SK-N-MC (cell line): ENCODE results near the gene NFIX.
A peak's percentile ranks its signal among the peaks of the same experiment; 100 is the strongest.

Experiments used
- DNase-seq: peaks from one replicate; pipeline ENCODE4 v3.0.0-alpha.2; 2011; ENCODE audit warnings: low read depth, low spot score
- H3K27ac ChIP-seq: fragments of 200-600 bp; sonication (generic); 2 replicates; pipeline ENCODE4 v1.5.1; 2016; ENCODE audit warnings: mixed run types
- H3K36me3 ChIP-seq: fragments of 200-600 bp; sonication (generic); 2 replicates; pipeline ENCODE4 v1.6.1; 2017; ENCODE audit warnings: antibody characterized with exemption, low read length, mixed read lengths; ENCODE audit not compliant: insufficient read depth
- H3K4me3 ChIP-seq: fragments of 200-600 bp; sonication (generic); 2 replicates; pipeline ENCODE4 v1.5.1; 2016
- H3K9ac ChIP-seq: fragments of 200-600 bp; sonication (generic); 2 replicates; pipeline ENCODE4 v1.8.0; 2017; ENCODE audit warnings: mixed run types, mixed read lengths; ENCODE audit not compliant: insufficient read length
- H3K9me3 ChIP-seq: fragments of 200-600 bp; sonication (generic); 2 replicates; pipeline ENCODE4 v1.6.1; 2017; ENCODE audit warnings: low read depth, mild to moderate bottlenecking, antibody characterized with exemption, low read length, moderate library complexity, mixed read lengths
- EZH2 ChIP-seq: fragments of 200-600 bp; sonication (generic); IDR thresholded peaks from one replicate; pipeline ENCODE4 v1.6.1; 2017; ENCODE audit warnings: antibody characterized with exemption
- FOXP2 ChIP-seq: optimal IDR thresholded peaks from 2 replicates; pipeline ENCODE3; 2011; ENCODE audit warnings: mild to moderate bottlenecking, moderate library complexity; ENCODE audit not compliant: insufficient read depth; ENCODE audit errors: extremely low read length, control extremely low read depth
- POLR2AphosphoS5 ChIP-seq: IDR thresholded peaks from 2 replicates; pipeline ENCODE4 v1.6.1; 2012; ENCODE audit warnings: mild to moderate bottlenecking, low read depth, low read length, borderline replicate concordance

NFIX gene

GRCh38 chr19:12990853-12991252 is 4.4 kb upstream of the NFIX start:
- no peaks in the 10 kb centered on the region for H3K9me3 ChIP-seq

GRCh38 chr19:12991296-12991695 is 4.0 kb upstream of the NFIX start:
- TF ChIP-seq FOXP2 (no peak), EZH2 (no peak), POLR2AphosphoS5 (no peak)
- no peak overlapping the region for H3K9ac ChIP-seq
- H3K4me3 ChIP-seq: no peak overlapping the region
- H3K36me3 ChIP-seq: no peaks in the 10 kb centered on the region
- H3K27ac ChIP-seq: no peak overlapping the region
- DNase-seq: no peak
- no peaks in the 10 kb centered on the region for H3K9me3 ChIP-seq

More at GRCh38 chr19:12990853-12991252, 4.4 kb upstream of the NFIX start:
- TF ChIP-seq FOXP2 (no peak), POLR2AphosphoS5 (no peak), EZH2 (no peak)
- Histone ChIP-seq H3K27ac (peak overlapping the region; percentile 72), H3K9ac (no peak overlapping the region), H3K36me3 (no peaks in the 10 kb centered on the region), H3K4me3 (peak overlapping the region; percentile 47; the same call in 1 of the 2 replicates)
- DNase-seq: no peak

GRCh38 chr19:12992729-12993128 is 2.5 kb upstream of the NFIX start:
- no peak overlapping the region for H3K27ac ChIP-seq
- DNase-seq: no peak
- no peak overlapping the region for H3K4me3 ChIP-seq
- H3K9me3 ChIP-seq: no peaks in the 10 kb centered on the region
- TF ChIP-seq POLR2AphosphoS5: no peak
- no peak for TF ChIP-seq EZH2
- no peak for TF ChIP-seq FOXP2
- no peak overlapping the region for H3K9ac ChIP-seq
- H3K36me3 ChIP-seq: no peaks in the 10 kb centered on the region

GRCh38 chr19:12993562-12993961 is 1.7 kb upstream of the NFIX start:
- DNase-seq: no peak
- TF ChIP-seq FOXP2 (no peak), EZH2 (no peak), POLR2AphosphoS5 (no peak)
- no peak overlapping the region for H3K27ac ChIP-seq

GRCh38 chr19:12995596-12996405 is 526 bp downstream of the NFIX start:
- Histone ChIP-seq H3K27ac (no peak overlapping the region), H3K4me3 (peak overlapping the region; percentile 92), H3K36me3 (peaks cover 4% of the 10 kb centered on the region; the same call in 1 of the 2 replicates), H3K9me3 (no peaks in the 10 kb centered on the region), H3K9ac (peak overlapping the region; percentile 88)
- no peak for TF ChIP-seq POLR2AphosphoS5
- TF ChIP-seq FOXP2: no peak
- TF ChIP-seq EZH2: no peak
- DNase-seq: no peak

More at GRCh38 chr19:12993562-12993961, 1.7 kb upstream of the NFIX start:
- no peak overlapping the region for H3K9ac ChIP-seq
- no peaks in the 10 kb centered on the region for H3K9me3 ChIP-seq
- peaks cover under 1% of the 10 kb centered on the region; the same call in 1 of the 2 replicates for H3K36me3 ChIP-seq
- H3K4me3 ChIP-seq: no peak overlapping the region

GRCh38 chr19:12996406-12997094 is 1.3 kb downstream of the NFIX start:
- no peak for DNase-seq
- H3K9me3 ChIP-seq: no peaks in the 10 kb centered on the region
- TF ChIP-seq FOXP2: no peak
- TF ChIP-seq POLR2AphosphoS5: no peak
- TF ChIP-seq EZH2: no peak
- H3K4me3 ChIP-seq: peak overlapping the region; percentile 92
- no peak overlapping the region for H3K27ac ChIP-seq
- H3K9ac ChIP-seq: peak overlapping the region; percentile 88
- peaks cover 4% of the 10 kb centered on the region; the same call in 1 of the 2 replicates for H3K36me3 ChIP-seq

GRCh38 chr19:12997179-12997966 is 2.1 kb downstream of the NFIX start:
- TF ChIP-seq POLR2AphosphoS5 (no peak), FOXP2 (no peak), EZH2 (no peak)
- Histone ChIP-seq H3K9me3 (no peaks in the 10 kb centered on the region), H3K9ac (peak overlapping the region; percentile 47), H3K36me3 (peaks cover 4% of the 10 kb centered on the region; the same call in 1 of the 2 replicates), H3K27ac (peak overlapping the region; percentile 74), H3K4me3 (peak overlapping the region; percentile 92)
- DNase-seq: no peak
